22Rv1 (cell line): Measurements from ENCODE around the gene SIDT1.

ENCODE experiments used
- CTCF ChIP-seq: fragments of 450-650 bp; IDR thresholded peaks from 2 replicates; pipeline ENCODE4 v1.5.1; 2017; ENCODE audit warnings: mild to moderate bottlenecking
- ZFX ChIP-seq: fragments of 450-650 bp; IDR thresholded peaks from 2 replicates; pipeline ENCODE4 v1.6.1; 2017; ENCODE audit warnings: antibody characterized with exemption, borderline replicate concordance

GRCh38 chr3:113615976-113616375 is 83.6 kb downstream of the SIDT1 start:
- TF ChIP-seq CTCF (no peak), ZFX (no peak)
